HG02943 (cell line): Measurements from ENCODE around the gene HIRA.
"Not testable (repeated sequence)": the region's sequence is repeated elsewhere in the genome, so short reads cannot be mapped to it uniquely, and the experiment has no call there.

ENCODE experiments used
- ATAC-seq: cut with Tn5 transposase; IDR thresholded peaks from one replicate; pipeline ENCODE4 v1.9.1; 2021; ENCODE audit warnings: mild to moderate bottlenecking, low read depth, moderate library complexity; ENCODE audit not compliant: unreplicated experiment

Gene HIRA

DNA sequence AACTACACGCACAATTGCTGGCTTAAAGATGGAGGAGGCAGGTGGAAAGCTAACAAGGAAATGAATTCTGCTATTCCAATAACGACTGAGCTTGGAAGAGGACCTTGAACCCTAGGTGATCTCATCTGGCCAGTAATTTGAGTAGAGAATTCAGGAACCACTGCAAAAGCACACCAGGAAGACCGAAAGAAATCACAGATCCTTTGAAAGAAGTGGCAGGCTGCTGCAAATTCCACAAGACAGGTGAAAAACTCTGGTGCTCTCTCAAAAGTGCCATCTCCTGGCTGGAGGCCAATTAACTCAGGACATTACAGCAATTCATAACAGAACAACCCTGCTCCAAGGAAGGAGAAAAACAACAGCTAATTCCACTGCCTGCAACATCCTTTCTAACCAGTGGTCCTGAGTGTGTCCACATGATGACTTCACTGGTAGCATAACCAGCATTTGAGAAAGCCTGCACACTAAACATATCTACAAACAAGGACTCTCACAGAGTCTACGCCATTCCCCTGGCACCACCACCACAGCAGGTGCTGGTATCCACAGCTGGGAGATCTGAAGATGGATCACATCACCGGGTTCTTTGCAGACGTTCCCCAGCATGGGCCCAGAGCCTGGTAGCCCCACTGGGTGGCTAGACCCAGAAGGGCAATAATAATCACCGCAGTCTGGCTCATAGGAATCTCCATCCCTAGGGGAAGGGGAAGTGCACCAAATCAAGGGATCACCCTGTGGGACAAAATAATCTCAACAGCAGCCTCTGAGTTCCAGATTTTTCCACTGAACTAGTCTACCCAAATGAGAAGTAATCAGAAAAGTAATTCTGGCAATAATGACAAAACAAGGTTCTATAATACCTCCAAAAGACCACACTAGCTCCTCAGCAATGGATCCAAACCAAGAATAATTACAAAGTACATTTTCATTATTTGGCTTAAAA, 95.1 kb downstream of the HIRA start:
- ATAC-seq, result no peak

- ATAC-seq, result no peak
Measured at GRCh38 chr22:19331975-19332374, 99.6 kb downstream of the HIRA start.

DNA sequence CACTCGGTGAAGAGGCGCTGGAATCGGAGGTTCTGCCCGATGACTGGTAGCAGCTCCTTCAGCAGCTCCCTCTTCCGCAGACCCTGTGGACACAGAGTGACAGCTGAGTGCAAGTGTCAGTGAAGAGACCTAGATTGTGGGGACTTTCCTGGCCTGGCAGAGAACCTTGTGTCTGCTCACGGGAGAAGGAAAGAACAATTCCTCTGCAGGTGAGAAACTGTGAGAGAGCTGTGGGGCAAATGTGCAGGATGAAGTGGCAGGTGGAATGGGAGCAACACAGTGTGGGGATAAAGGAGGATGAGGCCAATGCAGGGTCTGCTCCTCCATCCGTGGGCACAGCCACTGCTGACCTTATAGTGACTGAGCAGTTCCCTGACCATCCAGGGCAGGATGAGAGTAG, 100.1 kb downstream of the HIRA start:
- ATAC-seq, result no peak

GRCh38 chr22:19330865-19331418, 100.6 kb downstream of the HIRA start:
- no peak for ATAC-seq

GRCh38 chr22:19330205-19330604, 101.3 kb downstream of the HIRA start:
- not testable (repeated sequence) for ATAC-seq

GRCh38 chr22:19329454-19329853, 102.1 kb downstream of the HIRA start:
- ATAC-seq, result no peak

DNA sequence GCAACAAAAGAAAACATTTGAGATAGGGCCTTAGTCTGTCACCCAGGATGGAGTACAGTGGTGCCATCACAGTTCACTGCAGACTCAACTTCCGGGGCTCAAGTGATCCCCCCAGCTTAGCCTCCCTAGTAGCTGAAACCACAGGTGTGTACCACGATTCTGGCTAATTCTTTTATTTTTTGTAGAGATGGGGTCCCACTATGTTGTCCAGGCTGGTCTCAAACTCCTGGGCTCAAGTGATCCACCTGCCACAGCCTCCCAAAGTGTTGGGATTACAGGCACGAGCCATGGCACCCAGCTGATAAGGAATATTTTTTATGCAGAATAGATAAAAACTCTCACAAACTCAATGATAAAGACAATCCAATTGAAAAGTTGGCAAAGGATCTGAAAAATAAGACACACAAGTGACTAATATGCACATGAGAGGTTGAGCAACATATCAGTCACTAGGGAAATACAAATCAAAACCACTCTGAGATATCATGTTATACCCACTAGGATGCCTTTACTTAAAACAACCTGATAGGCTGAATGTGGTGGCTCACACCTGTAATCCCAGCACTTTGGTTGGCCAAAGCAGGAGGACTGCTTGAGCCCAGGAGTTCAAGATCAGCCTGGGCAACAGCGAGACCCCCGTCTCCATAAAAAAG, 106.1 kb downstream of the HIRA start:
- no peak for ATAC-seq

- ATAC-seq, result not testable (repeated sequence)
Measured at GRCh38 chr22:19323420-19323819, 108.1 kb downstream of the HIRA start.

- ATAC-seq, result no peak
Measured at GRCh38 chr22:19321757-19322156, 109.8 kb downstream of the HIRA start.

- ATAC-seq, result not testable (repeated sequence)
Measured at GRCh38 chr22:19320136-19320535, 111.4 kb downstream of the HIRA start.

GRCh38 chr22:19319281-19319680, 112.3 kb downstream of the HIRA start:
- ATAC-seq, result no peak

DNA sequence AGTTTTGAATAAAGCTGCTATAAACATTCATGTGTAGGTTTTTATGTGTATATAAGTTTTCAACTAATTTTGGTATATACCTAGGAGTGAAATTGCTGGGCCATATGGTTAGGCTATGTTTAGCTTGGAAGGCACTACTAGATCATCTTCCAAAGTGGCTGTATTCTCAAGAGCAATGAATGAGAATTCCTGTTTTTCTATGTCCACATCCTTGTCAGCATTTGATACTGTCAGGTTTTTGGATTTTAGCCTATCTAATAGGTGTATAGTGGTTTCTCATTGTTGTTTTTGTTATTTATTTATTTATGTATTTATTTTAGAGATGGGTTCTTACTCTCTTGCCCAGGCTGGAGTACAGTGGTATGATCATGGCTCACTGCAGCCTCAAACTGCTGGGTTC, 113.7 kb downstream of the HIRA start:
- no peak for ATAC-seq

GRCh38 chr22:19307872-19308271, 123.7 kb downstream of the HIRA start:
- no peak for ATAC-seq

GRCh38 chr22:19306535-19306934, 125.0 kb downstream of the HIRA start:
- ATAC-seq, result not testable (repeated sequence)

DNA sequence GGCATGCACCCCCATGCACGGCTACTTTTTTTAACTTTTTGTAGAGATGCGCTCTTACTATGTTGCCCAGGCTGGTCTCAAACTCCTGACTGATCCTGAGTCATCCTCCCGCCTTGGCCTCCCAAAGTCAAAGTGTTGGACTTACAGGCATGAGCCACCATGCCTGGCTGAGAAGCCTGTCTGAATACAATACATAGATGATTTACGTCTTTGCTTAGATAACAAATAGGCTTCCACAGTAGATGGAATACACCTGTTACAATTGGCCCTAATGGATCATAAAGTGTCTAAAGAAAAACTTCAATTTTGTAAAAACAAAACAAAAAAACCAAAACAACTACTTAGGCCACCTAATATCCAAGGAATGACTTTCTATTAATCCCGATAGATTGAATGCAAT, 127.0 kb downstream of the HIRA start:
- ATAC-seq, result no peak

DNA sequence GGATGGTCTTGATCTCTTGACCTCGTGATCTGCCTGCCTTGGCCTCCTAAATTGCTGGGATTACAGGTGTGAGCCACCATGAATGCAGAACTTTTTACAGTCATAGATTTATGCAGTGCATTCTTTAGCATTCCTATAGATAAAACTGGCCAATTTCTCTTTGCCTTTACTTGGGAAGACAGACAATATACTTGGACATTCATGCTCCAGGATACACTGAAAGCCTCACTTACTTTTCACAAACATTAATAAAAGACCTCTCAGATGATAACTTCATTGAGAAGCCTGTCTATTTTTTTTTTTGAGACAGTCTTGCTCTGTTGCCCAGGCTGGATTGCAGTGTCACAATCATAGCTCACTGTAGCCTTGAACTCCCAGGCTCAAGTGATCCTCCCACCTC, 127.7 kb downstream of the HIRA start:
- no peak for ATAC-seq

GRCh38 chr22:19295733-19296132, 135.8 kb downstream of the HIRA start:
- no peak for ATAC-seq

DNA sequence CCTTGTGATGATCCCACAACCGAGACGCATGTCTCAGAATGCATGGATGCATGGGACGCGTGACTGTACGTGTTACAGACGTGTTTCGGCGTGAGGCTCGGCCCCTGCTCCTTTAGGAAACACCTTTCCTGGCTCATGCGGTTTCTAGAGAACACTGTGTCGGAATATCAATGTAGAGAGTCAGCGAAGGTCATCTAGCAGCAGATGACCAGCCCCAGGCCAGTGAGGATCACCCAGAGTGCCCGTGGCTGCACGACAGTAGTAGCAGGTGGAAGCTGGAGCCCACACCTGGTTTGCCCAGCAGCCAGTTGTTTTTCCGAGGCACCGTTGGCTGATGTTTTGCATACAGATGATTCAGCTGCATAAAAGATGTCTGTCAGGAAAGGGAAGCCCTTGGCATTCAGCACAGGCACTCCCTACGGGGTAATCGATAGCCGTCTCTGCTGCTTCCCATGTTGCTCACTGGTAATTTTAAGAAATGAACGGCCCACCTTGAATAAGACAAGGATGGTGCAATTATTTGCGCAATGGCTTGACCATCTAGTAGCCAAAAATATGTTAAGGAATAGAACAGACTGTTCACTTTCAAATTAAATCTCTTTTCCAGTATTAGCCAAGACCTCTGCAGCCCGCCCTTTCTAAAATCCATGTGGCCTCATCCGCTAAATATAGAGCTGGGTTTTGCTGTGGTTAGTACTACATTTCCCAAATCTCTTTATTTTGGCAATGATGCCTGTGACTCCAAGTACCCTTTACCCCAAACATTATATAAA, 138.9 kb downstream of the HIRA start:
- ATAC-seq, result no peak

DNA sequence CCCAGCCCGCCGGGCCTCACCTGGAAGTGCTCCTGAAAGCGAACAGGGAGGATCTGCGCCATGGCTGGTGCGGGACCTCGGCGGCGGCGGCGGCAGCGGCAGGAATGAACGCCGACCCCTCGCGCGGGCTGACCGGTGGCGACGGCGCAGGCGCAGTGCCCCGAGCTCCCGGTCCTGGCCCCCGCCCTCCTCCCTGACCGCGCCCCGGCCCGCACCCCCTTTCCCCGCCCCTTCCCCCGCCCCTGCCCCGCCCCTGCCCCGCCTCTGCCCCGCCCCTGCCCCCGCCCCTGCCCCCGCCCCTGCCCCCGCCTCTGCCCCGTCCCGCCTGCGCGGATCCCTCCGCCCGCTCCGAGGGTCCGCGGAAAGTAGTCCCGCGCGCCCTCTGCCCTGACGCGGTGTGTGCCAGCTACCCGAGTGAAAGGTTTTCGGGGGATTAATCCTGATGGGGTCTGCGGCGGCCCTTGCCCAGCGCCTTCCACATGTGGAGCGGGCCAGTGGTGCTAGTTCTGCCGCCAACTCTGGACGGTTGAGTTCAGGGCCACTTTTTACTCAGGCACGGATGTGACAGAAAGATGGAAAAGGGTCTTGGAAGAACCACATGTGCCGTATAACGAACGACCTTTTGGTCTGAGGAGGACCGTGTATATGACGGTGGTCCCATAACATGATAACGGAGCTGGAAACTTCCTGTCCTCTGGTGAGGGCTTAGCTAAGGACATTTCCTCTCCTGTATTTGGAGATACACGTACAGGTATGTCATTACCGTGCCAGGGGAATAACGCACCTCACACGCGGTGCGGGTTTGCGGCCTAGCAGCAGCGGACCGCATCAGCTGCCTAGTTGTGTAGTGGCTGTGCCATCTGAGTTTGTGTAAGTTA, 139.7 kb downstream of the HIRA start, which contains the start of gene CLTCL1:
TSS of gene CLTCL1 (minus strand) at position 140 of the 878 bp plus-strand sequence. CDS start at position 62, 78 bp downstream.
- ATAC-seq, result peak; percentile 46

GRCh38 chr22:19291218-19291579, 140.3 kb downstream of the HIRA start:
- ATAC-seq, result no peak
